HG03439 (cell line): ENCODE data around the gene AP2M1.
A peak's percentile ranks its signal among the peaks of the same experiment; 100 is the strongest.

ENCODE experiments used
- ATAC-seq: cut with Tn5 transposase; IDR thresholded peaks from one replicate; pipeline ENCODE4 v1.9.1; 2021; ENCODE audit warnings: mild to moderate bottlenecking, moderate library complexity; ENCODE audit not compliant: unreplicated experiment

Gene AP2M1

DNA sequence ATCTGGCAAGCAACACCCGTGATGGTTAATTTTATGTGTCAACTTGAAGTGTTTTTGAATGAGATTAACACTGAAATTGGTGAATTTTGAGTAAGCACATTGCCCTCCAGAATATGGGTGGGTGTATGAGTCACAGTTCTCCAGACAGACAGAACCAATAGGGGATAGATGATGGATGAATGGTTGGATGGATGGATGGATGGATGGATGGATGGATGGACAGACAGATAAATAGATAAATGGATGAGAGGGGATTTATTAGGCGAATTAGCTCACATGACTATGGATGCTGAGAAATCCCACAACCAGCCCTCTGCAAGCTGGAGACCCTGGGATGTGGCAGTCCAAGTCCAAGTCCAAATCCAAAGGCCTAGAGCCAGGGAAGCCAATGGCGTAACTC, 49.3 kb downstream of the AP2M1 start:
- no peak for ATAC-seq

DNA sequence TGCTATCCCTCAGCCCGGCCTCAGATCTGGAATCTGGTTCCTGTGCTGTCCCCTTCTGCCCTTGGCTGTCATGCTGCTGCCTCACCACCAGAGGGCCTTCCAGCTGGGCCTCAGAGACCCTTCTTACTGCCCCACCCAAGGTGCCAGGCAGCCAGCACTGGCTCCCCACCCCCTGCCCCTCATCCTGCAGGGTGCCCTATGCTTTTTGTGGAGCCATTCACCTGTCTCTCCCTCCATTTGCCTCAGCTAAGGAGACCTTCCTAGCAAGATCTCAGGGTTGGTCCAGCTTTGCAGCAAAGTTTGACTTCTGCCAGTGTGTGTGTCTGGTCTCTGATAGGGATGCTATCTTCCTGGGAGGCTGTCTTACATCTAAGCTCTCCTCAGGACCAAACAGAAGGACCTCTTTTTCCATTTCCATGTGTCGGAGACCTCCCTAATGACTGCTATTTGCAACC, 52.9 kb downstream of the AP2M1 start:
- no peak for ATAC-seq

GRCh38 chr3:184228376-184229137, 53.9 kb downstream of the AP2M1 start:
- ATAC-seq: no peak

- peak; percentile 50 for ATAC-seq
Measured at GRCh38 chr3:184229394-184230080, 54.9 kb downstream of the AP2M1 start, which contains the start of gene VWA5B2. Gene VWA5B2 (plus strand): TSS chr3:184229585. CDS start chr3:184230529, 944 bp downstream.

- no peak for ATAC-seq
Measured at GRCh38 chr3:184230081-184230602, 55.5 kb downstream of the AP2M1 start.

DNA sequence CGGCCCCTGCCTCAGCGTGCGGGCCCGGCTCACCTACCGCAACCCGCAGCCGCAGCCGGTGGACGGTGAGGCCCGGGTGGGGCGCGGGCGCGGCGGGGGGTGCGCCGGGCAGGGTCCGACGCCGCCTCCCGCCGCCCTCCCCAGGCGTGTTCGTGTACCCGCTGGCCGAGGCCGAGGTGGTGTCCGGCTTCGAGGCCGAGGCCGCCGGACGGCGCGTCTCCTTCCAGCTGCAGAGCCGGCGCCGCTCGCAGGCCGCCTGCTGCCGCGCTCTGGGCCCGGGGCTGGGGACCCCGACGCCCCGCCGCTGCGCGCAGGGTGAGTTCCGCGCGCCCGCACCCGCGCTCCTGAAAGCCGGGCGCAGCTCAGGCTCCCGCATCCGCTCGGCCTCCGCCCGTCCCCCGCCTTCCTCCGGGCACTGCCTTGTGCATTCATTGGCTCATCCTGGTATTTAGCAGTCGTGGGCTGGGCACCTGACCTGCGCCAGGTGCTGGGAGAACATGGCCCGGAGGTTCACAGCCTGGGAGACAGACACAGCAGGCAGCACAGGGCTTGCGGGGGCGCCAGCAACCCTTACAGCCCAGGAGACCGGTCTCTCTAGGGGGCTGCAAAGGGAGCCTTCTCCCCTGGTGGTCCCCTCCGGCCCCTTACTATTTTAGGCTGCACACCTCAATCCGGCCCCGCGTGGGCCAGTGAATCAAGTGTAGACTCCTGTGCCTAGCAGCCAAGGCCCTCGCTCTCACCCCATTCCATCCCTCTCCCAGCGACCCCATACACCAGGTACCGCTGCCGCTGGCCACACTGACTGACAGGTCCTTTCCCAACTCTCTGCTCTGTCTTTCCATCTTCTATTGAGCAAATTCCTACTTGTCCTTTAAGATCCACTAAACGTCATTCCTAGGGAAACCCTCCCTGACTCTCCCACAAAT, 56.2 kb downstream of the AP2M1 start:
- no peak for ATAC-seq

- no peak for ATAC-seq
Measured at GRCh38 chr3:184231671-184232070, 57.0 kb downstream of the AP2M1 start.

- no peak for ATAC-seq
Measured at GRCh38 chr3:184233127-184233843, 58.6 kb downstream of the AP2M1 start.
